Stimulated activated CD8-positive, alpha-beta memory T cell treated with anti-CD3 and anti-CD28 coated beads, Interleukin-15, amount 100 ng/mL, for 1 hour (primary cell): ENCODE measurements around the gene HLA-DOB.
"Not testable (repeated sequence)": the region's sequence is repeated elsewhere in the genome, so short reads cannot be mapped to it uniquely, and the experiment has no call there.

ENCODE experiments used
- DNase-seq: peaks from one replicate; pipeline ENCODE4 v3.0.0-alpha.2; 2020; ENCODE audit warnings: low read depth

HLA-DOB gene

DNA sequence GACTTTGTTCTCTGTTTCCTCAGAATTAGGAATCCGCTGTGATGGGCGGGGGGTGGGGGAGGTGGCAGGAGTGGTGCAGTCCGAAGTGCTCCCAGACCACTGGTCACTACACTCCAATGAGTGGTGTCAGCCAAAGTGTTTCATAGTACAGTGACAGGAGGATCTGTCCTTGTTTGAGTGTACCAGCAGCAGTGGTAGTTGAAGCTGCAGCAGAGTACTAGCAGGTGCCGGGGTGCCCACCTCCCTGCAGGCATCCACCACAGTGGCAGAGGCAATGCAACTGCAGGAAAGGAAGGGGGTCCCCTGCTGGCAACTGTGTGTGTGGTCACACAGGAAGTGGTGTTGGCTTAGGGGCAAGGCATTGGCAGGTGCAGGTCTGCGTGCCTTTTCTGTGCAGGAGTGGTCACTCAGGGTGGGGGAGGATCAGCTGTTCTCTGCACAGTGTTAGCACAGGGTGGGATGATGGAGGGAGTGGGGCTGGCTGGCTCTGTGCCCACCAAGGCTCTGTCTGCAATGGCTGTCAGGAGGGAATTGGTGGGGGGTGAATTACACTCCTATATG, 9.7 kb downstream of the HLA-DOB start:
- no peak for DNase-seq

DNA sequence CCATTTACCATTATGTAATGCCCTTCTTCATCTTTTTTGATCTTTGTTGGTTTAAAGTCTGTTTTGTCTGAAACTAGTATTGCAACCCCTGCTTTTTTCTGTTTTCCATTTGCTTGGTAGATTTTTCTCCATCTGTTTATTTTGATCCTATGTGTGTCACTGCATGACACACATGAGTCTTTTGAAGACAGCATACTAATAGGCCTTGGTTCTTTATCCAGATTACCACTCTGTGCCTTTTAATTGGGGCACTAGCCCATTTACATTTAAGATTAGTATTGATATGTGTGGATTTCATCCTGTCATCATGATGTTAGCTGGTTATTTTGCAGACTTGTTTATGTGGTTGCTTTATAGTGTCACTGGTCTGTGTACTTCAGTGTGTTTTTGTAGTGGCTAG, 11.4 kb downstream of the HLA-DOB start:
- not testable (repeated sequence) for DNase-seq

DNA sequence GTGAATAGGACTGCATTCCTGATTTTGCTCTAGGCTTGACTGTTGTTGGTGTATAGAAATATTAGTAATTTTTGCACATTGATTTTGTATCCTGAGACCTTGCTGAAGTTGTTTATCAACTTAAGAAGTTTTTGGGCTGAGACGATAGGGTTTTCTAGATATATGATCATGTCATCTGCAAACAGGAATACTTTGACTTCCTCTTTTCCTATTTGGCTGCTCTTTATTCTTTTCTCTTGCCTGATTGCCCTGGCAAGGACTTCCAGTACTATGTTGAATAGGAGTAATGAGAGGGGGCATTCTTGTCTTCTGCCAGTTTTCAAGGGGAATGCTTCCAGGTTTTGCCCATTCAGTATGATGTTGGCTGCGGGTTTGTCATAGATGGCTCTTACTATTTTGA, 13.4 kb downstream of the HLA-DOB start:
- DNase-seq = no peak

DNA sequence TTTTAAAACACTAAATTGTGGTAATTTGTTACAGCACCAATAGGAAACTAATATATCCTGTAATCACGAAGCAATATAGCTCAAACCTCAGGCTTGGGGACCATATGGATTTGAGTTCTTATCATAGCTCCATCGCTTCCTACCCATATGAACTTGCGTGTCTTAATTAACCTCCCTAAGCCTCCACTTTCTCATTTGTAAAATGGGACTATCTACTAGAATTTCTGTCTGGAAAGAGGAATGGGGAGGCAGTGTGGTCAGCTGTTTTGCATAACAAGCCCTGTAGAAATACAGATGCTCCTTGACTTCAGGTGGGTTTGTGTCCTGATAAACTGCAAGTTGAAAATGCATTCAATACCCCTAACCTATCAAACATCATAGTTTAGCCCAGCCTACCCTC, 17.1 kb downstream of the HLA-DOB start:
- no peak for DNase-seq

DNA sequence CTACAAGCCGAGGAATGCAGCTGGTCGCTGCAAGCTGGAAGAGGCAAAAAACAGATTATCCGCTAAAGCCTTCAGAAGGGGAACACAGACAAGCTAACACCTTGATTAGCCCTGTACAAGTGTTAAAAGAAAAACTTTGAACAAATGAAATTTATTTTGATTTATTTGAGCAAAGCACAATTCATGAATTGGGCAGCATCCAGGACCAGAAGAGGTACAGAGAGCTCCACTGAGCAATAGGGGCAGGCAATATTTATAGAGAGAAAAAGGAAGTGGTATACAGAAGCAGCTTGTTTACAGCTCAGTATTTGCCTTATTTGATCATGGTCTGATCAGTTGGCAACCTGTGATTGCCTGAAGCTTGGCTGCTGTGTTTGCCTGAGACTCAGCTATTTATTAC, 17.6 kb downstream of the HLA-DOB start:
- DNase-seq = no peak

DNA sequence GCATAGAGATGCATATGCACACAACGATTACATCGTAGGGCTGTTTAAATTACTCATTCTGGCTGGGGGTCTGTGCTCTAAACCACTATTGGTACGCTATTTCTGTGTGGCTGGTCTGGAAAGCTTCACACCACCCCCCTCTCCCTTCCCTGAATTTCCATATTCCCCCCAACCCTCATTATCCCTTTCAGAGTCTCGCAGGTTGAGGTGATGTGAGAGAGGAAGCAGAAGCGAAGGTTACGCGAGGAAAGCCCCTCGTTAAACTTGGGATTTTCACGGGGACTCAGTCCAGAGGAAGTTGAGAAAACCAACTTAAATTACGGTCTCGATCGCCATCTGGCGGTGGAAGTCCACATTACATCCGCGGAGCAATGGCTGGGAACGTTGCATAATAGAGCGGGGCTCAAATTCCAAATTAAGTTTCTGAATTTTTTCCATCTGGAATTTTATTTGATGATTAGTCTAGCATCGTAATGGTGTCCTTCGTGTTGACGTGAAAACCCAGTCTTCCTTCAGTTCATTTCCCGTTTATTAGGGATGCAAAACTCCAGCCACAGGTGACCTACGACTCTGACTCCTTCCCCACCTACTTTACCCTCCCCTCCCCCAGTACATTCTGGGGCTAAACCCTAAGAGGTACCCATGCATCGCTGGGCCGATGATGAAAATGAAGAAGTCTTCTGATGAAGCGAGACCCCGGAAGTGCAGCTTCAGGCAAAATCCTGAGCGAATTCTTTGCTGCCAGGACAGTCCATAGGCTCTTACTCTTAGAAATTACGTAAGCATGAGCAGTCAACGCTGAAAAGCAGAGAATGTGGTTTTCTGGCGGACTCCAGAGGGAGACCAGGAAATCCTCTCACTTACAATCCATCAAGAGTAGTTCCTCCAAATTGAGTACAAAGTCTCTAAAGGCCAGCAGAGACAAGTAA, 19.7 kb downstream of the HLA-DOB start:
- peak; percentile 80 for DNase-seq

DNA sequence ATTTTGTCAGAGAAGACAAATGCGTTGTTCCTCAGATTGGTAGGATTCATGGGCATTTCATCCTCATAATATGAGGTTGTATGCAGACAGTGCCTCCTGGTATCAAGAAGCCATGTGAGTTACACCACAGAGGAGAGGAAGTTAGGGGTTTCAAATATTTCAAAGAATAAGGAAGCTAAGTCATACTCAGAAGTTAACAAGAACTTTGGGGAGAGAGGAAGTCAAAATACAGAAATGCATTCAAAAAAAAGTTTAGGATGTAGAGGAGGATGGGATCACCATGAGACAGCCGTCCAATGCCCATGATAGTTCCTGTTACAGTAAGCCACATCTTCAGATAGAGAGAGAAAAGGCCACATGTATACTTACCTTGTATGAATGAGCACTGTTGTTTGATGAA, 22.3 kb downstream of the HLA-DOB start:
- DNase-seq = no peak

DNA sequence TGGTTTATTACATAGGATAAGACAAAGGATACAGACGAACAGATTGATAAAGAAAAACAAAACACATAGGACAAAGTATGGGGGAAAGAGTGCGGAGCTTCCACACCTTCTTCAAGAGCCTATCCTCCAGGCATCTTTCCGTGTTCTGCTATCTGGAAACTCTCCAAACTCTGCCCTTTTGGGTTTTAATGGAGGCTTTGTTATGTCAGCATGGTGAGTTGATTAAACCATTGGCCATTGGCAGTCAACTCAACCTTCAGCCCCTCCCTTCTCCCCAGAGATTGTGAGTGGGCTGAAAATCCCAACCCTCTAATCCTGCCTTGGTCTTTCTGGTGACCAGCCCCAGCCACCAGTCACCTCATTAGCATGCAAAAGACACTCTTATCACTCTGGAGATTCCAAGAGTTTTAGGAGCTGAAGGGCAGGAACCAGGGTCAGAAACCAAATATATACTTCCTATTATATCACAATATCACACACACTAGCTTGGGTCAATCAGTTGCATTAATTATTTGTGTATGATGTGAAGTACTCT, 23.8 kb downstream of the HLA-DOB start:
- no peak for DNase-seq

DNA sequence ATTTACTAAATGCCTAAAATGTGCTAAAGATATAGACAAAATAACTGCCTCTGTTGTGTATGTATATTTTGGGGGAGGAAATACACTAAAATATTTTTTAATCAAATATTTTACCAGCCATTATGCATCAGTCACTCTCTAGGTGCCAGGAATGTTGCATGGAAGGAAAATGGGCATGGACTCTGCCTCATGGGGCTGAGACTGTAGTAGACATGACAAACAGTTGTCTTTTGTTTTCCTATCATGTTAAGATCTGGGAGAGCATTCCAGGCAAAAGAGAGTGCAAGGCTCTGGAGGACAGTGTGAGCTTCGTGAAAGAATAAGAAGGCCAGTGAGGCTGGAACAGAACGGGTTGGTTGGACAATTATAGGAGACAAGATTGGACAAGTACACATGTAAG, 26.5 kb downstream of the HLA-DOB start:
- DNase-seq = no peak

DNA sequence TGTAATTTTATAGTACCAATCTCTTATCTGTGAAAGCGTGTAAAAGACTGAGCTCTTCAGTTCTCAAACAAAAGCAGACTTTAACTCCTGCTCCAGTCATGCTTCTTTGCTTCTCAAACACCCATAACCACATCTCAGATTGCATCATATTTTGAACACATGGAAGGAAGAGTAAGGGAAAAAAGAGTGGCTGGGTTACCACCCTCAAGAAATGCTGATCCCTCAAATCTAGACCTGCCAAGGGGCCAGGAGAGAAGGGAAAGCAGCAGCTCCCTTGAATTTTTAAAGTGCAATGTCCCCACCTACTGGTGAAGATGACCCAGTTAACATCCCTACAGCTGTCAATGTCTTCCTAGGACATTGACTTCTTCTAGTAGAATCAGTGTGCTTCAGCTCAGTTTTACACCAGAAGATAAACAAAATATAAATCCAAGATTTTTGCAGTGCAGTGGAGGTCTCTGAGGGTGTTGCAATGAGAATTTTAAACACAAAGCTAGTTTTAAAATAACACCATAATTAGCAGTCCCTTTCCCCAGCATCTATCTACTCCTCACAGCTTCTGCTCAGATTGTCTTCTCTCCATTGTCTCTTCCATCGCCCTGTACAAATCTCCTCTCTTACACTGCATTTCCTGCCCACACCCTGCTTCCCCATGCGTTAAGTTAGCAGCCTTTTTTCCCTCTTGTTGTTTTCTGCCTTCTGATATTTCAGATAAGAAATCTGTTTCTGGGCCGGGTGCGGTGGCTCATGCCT, 30.8 kb downstream of the HLA-DOB start:
- DNase-seq = no peak

DNA sequence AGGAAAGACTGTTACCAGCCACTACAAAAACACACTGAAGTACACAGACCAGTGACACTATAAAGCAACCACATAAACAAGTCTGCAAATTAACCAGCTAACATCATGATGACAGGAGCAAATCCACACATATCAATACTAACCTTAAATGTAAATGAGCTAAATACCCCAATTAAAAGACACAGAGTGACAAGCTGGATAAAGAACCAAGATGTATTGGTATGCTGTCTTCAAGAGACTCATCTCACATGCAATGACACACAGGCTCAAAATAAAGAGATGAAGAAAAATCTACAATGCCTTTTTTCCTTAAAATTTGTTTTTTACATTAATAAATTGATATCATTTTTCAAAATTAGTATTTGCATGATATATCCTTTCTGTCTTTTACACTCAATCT, 33.9 kb downstream of the HLA-DOB start:
- DNase-seq = not testable (repeated sequence)

DNA sequence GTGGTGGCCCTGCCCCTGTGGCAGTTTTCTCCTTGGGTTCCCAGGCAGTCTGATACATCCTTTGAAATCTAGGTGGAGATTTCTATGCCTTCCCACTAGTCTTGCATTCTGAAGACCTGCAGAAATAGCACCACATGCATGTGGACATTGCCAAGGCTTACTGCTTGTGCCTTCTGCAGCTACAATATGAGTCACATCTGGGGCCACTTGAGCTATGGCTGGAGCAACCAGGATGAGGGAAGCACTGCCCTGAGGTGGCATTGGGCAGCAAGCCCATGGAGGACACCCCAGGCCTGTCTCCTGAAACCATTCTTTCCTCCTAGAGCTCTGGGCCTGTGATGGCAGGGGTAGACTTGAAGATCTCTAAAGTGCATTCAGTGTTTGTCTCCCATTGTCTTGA, 37.8 kb downstream of the HLA-DOB start:
- DNase-seq = no peak

DNA sequence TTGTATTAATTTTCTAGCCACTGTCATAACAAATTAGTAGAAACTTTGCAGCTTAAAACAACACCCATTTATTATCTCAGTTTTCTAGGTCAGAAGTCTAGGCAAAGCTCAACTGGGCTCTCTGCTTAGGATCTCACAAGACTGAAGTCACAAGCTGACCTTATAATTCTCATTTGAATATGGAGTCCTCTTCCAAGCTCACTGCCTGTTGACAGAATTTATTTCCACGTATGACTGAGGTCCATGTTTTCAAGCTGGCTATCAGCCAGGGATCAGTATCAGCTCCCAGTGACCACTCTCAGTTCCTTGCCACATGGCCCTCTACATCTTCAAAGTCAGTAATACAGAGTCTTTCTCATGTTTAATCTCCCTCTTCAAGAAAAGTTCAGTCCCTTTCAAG, 41.7 kb downstream of the HLA-DOB start:
- DNase-seq = no peak

DNA sequence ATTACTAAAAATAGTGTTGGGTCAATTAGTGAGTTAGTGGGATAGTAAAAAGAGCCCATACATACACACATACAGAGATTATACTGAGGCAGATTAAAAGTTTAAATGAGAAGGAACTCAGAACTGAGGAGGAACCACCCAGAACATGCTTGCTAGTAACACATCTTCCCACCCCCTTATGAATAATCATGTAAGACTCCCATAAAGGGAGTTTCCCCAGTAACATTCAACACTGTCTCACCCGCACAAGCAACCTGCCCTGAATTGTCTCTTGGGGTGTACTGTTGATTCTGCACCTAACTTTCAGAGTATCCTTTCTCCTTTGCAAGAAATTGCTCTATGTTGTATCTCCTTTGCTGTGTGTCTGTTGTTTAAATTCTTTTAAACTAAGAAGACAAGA, 42.4 kb downstream of the HLA-DOB start:
- DNase-seq = no peak

DNA sequence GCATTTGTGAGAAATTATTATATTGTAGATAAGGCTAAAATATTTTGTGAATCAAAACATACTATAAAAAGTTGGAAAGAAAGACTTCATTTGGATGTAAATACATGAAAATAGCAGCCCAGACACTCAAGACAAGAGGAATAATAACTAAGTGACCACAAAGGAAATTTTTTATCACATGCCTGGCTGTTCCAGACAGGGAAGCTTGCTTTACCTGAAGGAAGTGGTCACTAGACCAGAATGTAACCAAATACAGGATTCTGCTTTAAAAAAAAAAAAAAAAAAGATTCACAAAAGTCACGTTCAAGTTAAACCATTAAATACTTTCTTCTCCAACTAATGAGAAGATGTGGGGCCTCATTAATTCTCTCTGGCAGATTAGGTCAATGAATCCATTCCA, 44.1 kb downstream of the HLA-DOB start:
- no peak for DNase-seq

DNA sequence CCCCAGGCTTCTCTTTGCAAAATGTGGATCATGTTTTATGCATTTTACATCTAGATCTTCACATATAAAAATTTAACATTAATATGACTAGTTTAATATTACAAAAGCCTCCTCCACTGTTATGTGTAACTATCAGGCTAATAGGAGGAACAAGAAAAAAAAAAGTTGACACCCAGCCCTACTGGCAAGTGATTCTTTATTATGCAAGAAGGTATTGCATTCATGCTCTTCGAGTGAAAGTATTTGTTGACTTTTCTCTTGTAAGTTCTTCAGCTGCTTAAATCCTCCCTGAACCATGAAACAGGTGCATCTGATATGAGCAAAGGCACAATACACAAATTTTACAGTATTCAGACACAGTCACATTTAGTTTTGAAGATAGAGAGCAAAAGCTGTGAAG, 52.8 kb downstream of the HLA-DOB start:
- no peak for DNase-seq

DNA sequence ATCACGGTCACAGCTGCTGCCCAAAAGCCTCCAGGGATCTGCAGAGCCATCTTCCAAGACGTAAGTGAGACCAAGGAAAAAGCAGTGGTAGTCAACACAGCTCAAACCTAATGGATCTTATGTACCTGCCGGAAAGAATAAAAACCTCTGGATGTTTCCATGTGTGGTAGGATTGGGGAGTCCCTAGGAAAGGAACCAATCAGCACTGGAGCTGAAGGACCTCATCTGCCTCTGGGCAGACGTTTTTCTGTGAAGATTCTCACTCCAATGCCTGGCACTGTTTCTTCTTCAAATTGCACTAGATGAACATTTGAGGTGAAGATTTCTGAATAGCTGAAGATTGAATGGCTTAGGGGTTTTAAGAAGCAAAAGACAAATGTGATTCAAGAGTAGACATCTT, 53.4 kb downstream of the HLA-DOB start, which contains the start of gene HLA-DQB2:
Gene HLA-DQB2, minus strand, starts transcription at position 112 of the 400 bp plus-strand sequence. Its CDS starts 62 bp downstream, at position 50.
- no peak for DNase-seq
